Fibroblast of the aortic adventitia (primary cell): ENCODE results near the gene SLC22A12. TPM values are rescaled to one million over a fixed set of nuclear protein-coding genes. Genes with fewer than 3 reads are reported as not detected.
A peak's percentile ranks its signal among the peaks of the same experiment; 100 is the strongest.

ENCODE experiments used
- DNase-seq: peaks from one replicate; pipeline ENCODE4 v3.0.0-alpha.2; 2010; ENCODE audit warnings: low read depth
- H3K4me3 ChIP-seq: 2 replicates; pipeline ENCODE4 v1.5.1; 2011; ENCODE audit warnings: low read depth, mild to moderate bottlenecking, control low read depth, low read length, moderate library complexity
- total RNA-seq: library from RNA; depleted of rRNA; stranded (reverse); fragments of >200 nt; gene quantifications from 2 replicates; pipeline ENCODE4 v1.2.3, GENCODE V29; 2012; ENCODE audit warnings: low replicate concordance
- TF ChIP-seq, protein P1 (sequence below): IDR thresholded peaks from 2 replicates; pipeline ENCODE4 v1.5.1; 2011; ENCODE audit warnings: mild to moderate bottlenecking, low read length, control low read depth, inconsistent platforms; ENCODE audit not compliant: insufficient read depth

Gene SLC22A12
- total RNA-seq, 1 donor = not detected

- no peak overlapping the region for H3K4me3 ChIP-seq
- no peak for DNase-seq
- TF ChIP-seq, protein P1, sequence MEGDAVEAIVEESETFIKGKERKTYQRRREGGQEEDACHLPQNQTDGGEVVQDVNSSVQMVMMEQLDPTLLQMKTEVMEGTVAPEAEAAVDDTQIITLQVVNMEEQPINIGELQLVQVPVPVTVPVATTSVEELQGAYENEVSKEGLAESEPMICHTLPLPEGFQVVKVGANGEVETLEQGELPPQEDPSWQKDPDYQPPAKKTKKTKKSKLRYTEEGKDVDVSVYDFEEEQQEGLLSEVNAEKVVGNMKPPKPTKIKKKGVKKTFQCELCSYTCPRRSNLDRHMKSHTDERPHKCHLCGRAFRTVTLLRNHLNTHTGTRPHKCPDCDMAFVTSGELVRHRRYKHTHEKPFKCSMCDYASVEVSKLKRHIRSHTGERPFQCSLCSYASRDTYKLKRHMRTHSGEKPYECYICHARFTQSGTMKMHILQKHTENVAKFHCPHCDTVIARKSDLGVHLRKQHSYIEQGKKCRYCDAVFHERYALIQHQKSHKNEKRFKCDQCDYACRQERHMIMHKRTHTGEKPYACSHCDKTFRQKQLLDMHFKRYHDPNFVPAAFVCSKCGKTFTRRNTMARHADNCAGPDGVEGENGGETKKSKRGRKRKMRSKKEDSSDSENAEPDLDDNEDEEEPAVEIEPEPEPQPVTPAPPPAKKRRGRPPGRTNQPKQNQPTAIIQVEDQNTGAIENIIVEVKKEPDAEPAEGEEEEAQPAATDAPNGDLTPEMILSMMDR = no peak
These were observed 44.4 kb upstream of the SLC22A12 start for GRCh38 chr11:64546600-64546999.

- no peak for DNase-seq
- H3K4me3 ChIP-seq = no peak overlapping the region
- TF ChIP-seq, protein P1 = no peak
These were observed 41.1 kb upstream of the SLC22A12 start for GRCh38 chr11:64549969-64550368.

GRCh38 chr11:64553554-64554201, 37.3 kb upstream of the SLC22A12 start:
- DNase-seq = peak; percentile 78
- TF ChIP-seq, protein P1 = peak; percentile 98
- H3K4me3 ChIP-seq = no peak overlapping the region

DNA sequence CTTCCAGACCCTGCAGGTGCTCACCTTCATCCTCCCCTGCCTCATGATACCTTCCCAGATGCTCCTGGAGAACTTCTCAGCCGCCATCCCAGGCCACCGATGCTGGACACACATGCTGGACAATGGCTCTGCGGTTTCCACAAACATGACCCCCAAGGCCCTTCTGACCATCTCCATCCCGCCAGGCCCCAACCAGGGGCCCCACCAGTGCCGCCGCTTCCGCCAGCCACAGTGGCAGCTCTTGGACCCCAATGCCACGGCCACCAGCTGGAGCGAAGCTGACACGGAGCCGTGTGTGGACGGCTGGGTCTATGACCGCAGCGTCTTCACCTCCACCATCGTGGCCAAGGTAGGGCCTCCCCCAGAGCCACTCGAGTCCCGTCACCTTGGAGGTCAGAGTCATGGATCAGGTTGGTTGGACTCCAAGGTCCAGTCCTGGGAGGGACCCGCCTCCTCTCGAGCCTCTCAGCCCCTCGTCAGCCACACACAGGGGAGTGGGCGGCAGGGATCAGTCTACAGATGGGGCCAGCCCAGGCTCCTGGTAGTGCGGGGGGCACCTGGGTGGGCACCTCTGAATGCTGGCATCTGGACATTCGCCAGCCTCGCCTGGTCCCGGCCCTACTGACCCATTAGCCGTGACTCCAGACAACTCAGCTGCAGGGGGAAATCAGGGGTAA, 34.8 kb upstream of the SLC22A12 start:
- H3K4me3 ChIP-seq = no peak overlapping the region
- DNase-seq = no peak
- TF ChIP-seq, protein P1 = no peak

GRCh38 chr11:64556721-64557250, 34.2 kb upstream of the SLC22A12 start:
- TF ChIP-seq, protein P1 = no peak
- no peak for DNase-seq
- H3K4me3 ChIP-seq = no peak overlapping the region

DNA sequence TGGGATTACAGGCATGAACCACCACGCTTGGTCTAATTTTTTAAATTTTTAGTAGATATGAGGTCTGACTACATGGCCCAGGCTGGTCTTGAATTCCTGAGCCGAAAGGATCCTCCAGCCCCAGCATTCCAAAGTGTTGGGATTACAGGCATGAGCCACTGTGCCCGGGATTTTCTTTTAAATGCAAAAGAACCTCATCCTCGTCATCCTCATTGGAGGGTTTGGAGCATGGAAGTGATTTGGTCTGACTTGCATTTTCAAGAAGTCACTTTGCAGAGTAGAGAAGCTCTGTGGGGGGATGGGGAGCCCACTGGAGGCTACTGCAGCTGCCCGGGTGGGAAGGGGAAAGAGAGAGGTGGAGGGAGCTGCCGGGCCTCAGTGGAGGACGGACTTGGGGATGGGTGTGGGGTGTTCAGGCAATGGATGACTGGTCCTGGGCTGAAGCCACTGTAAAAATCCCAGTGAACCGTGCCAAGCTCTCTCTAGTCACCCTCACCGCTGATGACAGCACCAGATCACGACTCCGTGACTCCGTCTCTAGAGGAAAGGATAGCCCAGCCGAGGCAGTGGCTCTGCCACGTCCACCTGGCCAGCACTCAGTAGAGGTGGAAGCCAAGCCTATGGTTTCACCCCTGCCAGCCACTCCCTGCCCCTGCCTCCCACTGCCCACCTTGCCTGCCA, 32.8 kb upstream of the SLC22A12 start:
- no peak overlapping the region for H3K4me3 ChIP-seq
- TF ChIP-seq, protein P1 = no peak
- DNase-seq = no peak
